H1 (cell line): Measurements from ENCODE around the gene CD52. TPM values are rescaled to one million over a fixed set of nuclear protein-coding genes. Genes with fewer than 3 reads are reported as not detected.

Source experiments
- GTF2F1 ChIP-seq: IDR thresholded peaks from 2 replicates; pipeline ENCODE4 v1.6.1; 2012; ENCODE audit warnings: low read depth, low read length, improper control_type of control experiment, borderline replicate concordance
- TAF1 ChIP-seq: IDR thresholded peaks from 2 replicates; pipeline ENCODE4 v1.6.1; 2011; ENCODE audit warnings: mild to moderate bottlenecking, low read depth, low read length
- TBP ChIP-seq: IDR thresholded peaks from 2 replicates; pipeline ENCODE4 v1.6.1; 2011; ENCODE audit warnings: low read depth, low read length, improper control_type of control experiment
- polyA plus RNA-seq, 7 experiments: library from polyadenylated mRNA; depleted of rRNA in 3 of 7; stranded (reverse) in 5 of 7; unstranded in 2 of 7; fragments of >200 nt in 5 of 7; fragments of 200-250 nt in 2 of 7; gene quantifications; 1 replicate in 5 of 7; 2 replicates in 1 of 7; 4 replicates in 1 of 7; pipeline versions ENCODE4 v1.2.1 to v1.2.3, GENCODE V29; 2011 to 2013; ENCODE audit warnings: missing spikeins in 2 of 7, mixed read lengths in 2 of 7
- total RNA-seq: library from RNA; stranded (reverse); fragmentation: NEBNext Ultra II Directional; extraction: Animal tissue kit (Norgen Biotek cat#: 25700); gene quantifications from 2 replicates; pipeline ENCODE4 v1.2.1, GENCODE V29; 2021
- TF ChIP-seq, protein P1 (sequence below), 3 experiments: IDR thresholded peaks; 1 replicate in 2 of 3; 2 replicates in 1 of 3; pipeline versions ENCODE4 v1.5.1 to v1.6.1; 2011; ENCODE audit warnings: low read length in 3 of 3, mild to moderate bottlenecking in 3 of 3, inconsistent platforms in 2 of 3, low read depth in 1 of 3, moderate library complexity in 1 of 3; ENCODE audit not compliant: insufficient read depth in 1 of 3; ENCODE audit errors: control extremely low read depth in 1 of 3

Gene CD52
- total and polyA plus RNA-seq, 2 of the 8 experiments (the other 6 are each of a cell fraction or from before 2014, with no cell fraction given), result 2.4 to 3.1 TPM

GRCh38 chr1:26351590-26352337 lies 34.0 kb downstream of the CD52 start (continued):
- TF ChIP-seq, protein P1, sequence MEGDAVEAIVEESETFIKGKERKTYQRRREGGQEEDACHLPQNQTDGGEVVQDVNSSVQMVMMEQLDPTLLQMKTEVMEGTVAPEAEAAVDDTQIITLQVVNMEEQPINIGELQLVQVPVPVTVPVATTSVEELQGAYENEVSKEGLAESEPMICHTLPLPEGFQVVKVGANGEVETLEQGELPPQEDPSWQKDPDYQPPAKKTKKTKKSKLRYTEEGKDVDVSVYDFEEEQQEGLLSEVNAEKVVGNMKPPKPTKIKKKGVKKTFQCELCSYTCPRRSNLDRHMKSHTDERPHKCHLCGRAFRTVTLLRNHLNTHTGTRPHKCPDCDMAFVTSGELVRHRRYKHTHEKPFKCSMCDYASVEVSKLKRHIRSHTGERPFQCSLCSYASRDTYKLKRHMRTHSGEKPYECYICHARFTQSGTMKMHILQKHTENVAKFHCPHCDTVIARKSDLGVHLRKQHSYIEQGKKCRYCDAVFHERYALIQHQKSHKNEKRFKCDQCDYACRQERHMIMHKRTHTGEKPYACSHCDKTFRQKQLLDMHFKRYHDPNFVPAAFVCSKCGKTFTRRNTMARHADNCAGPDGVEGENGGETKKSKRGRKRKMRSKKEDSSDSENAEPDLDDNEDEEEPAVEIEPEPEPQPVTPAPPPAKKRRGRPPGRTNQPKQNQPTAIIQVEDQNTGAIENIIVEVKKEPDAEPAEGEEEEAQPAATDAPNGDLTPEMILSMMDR (IDR thresholded peaks at IDR 0.05; ENCODE audit: control extremely low read depth in 1 of 3, insufficient read depth in 1 of 3, low read depth in 1 of 3, low read length in 3 of 3), result no peak
- TF ChIP-seq GTF2F1 (no peak), TBP (no peak), TAF1 (no peak)
